H7 (cell line): ENCODE results near the gene ALG1L2. TPM values are rescaled to one million over a fixed set of nuclear protein-coding genes. Genes with fewer than 3 reads are reported as not detected.
"Not testable (repeated sequence)": the region's sequence is repeated elsewhere in the genome, so short reads cannot be mapped to it uniquely, and the experiment has no call there.

Source experiments
- DNase-seq: peaks from one replicate; pipeline ENCODE4 v3.0.0; 2012
- H3K27me3 ChIP-seq: 2 replicates; pipeline ENCODE4 v1.6.0; 2011; ENCODE audit warnings: mild to moderate bottlenecking, low read length; ENCODE audit not compliant: control insufficient read depth, insufficient read depth
- H3K36me3 ChIP-seq: replicated peaks from 2 replicates; pipeline ENCODE4 v1.5.1; 2011; ENCODE audit warnings: low read length; ENCODE audit not compliant: control insufficient read depth, insufficient read depth
- H3K4me3 ChIP-seq: 2 replicates; pipeline ENCODE4 v1.5.1; 2011; ENCODE audit warnings: low read depth, mild to moderate bottlenecking, control low read depth, low read length, moderate library complexity; ENCODE audit not compliant: insufficient read depth
- total RNA-seq: library from RNA; depleted of rRNA; stranded (reverse); fragments of >200 nt; shearing (Covaris generic); gene quantifications from 2 replicates; pipeline ENCODE4 v1.2.3, GENCODE V29; 2014

Gene ALG1L2
- total RNA-seq, 1 experiment from 2014 or later: 1.7 TPM

DNA sequence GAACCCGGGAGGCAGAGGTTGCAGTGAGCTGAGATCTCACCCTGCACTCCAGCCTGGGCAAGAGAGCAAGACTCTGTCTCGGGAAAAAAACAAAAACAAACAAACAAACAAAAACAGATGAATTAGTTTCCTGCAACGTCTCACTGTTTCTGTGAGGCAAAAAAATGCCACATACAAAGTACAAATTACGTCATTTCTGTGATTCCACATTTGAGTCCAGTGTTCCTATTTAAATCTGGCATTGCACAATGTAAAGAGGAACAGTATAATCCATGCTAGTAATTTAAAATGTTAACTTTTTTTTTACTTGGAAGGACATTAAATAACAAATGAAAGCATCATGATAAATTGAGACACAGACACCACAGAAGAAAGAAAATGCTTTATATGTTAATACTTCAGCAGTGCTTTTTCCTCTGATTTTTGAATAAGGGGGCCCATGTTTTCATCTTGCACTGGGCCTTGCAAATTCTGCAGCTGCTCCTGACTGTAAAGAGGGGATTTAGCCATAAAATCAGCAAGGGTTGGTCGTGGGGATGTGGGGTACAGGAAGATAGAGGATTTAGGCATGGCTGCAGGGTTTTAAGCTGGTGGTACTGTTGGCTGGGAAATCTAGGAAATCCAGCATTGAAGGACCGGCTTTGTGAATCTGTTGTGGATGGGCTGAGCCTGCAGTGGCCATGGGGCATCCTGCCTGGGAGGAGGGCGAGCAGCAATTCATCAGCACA is 1.9 kb downstream of the ALG1L2 start:
- not testable (repeated sequence) for DNase-seq, H3K4me3 ChIP-seq, H3K36me3 ChIP-seq, H3K27me3 ChIP-seq

DNA sequence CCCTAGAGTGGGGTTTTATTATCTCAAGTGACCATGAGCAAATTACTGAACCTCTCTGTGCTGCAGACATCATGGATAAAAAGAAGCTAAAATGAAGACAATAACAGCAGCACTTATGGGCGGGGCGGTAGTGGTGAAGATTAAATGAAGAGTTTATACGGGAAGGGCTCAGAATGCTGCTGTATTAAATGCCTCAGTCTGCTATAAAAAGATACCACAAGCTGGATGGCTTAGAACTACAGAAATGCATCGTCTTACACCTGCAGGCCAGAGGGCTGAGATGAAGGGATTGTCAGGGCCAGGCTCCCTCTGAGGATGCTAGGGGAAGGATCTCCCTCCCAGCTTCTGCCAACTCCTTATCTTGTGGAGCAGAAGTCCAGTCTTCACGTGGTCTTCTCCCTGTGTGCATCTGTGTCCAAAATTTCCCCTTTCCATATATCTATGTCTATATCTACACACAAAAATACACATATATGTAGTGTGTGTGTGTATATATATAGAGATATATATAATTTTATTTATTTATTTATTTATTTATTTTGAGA is 2.9 kb downstream of the ALG1L2 start:
- no peaks in the 10 kb centered on the region for H3K36me3 ChIP-seq
- DNase-seq: no peak
- H3K4me3 ChIP-seq: no peak overlapping the region
- no peaks in the 10 kb centered on the region for H3K27me3 ChIP-seq

DNA sequence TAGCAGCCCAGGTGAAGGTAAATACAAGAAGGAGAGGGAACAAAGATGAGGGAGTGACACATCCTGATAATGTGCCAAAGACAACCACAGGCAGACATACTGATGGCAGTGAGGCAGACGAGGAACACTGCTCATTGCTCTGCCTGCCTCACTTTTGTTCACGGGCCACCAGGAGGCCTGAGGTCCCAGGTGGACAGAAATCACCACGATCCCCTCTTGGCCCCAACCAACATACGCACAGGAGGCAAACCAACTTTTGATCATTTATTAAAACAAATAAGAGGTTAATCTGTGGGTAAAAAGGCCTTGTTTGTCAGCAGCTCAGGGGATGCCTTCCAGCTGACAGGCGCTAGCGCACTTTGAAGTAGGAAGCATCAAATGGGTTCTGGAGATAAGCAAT is 4.2 kb downstream of the ALG1L2 start:
- Histone ChIP-seq H3K27me3 (no peaks in the 10 kb centered on the region), H3K36me3 (no peaks in the 10 kb centered on the region), H3K4me3 (no peak overlapping the region)
- no peak for DNase-seq

DNA sequence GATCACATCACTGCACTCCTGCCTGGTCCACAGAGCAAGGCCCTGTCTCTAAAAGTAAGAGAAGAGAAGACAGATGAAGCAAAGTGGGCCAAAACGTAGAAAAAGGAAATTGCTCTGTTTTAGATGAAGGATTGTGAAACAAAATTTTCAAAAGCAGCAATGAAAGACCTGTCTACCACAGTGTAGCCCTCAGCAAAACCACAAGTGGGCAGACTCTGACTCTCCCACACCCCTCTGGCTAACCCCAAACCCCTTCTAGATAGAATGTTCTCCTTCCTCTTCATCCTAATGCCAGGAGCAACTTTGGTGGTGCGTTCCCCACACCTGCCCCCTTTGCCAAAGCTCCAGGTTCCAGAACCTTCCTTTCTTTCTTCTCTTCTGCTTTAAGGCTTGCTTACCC is 5.0 kb downstream of the ALG1L2 start:
- H3K4me3 ChIP-seq, H3K36me3 ChIP-seq, DNase-seq, H3K27me3 ChIP-seq: not testable (repeated sequence)

DNA sequence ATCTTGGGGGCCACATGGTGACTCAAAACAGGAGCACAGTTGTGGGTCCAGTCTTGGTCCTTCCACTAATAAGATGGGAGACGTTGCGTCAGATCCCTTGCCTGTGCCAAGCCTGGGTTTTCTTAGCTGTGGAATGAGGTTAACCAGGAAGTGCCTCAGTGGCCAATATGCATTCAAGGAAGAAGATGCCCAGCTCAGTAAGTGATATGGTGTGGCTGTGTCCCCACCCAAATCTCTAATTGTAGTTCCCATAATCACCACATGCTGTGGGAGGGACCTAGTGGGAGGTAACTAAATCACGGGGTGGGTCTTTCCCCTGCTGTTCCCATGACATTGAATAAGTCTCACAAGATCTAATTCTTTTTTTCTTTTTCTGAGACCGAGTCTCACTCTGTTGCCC is 6.4 kb downstream of the ALG1L2 start:
- DNase-seq: no peak
- H3K4me3 ChIP-seq: no peak overlapping the region
- H3K27me3 ChIP-seq: no peaks in the 10 kb centered on the region
- H3K36me3 ChIP-seq: no peaks in the 10 kb centered on the region

DNA sequence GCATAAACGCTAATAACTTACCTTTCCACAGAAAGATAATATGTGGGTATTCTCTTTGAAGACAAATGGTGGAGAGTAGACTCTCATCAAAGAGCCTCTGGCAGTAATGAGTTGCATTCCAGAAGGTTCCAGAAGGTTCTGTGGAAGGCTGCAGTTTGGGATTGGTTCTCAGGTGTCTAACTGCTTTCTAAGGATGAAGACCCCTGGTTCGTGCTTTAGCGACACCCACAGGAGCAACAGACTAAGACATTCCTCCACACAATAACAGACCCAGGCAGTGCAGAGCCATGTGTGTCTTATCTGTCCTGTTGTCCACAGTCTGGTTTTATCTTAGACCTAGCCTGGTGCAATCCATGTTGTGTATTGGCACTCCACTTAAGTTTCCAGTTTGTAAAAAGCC is 9.1 kb downstream of the ALG1L2 start:
- DNase-seq, H3K27me3 ChIP-seq, H3K36me3 ChIP-seq, H3K4me3 ChIP-seq: not testable (repeated sequence)

DNA sequence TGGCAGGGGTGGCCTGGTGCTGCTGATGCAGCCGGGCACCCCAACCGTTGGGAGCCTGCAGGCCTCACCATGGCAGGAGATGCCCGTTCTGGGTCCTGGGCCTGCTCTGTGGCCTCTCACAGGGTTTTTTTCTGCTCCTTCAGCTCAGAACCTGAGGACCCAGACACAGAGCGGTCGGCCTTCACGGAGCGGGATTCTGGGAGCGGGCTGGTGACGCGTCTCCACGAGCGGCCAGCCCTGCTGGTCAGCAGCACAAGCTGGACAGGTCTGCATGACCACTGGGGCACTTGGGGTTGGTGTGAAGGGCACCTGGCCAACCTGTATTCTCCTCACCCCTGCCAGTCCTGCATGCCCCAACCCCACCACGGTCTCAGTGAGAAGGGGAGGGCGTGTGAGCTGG is 10.3 kb downstream of the ALG1L2 start:
- Histone ChIP-seq H3K4me3 (no peak overlapping the region), H3K36me3 (no peaks in the 10 kb centered on the region), H3K27me3 (no peaks in the 10 kb centered on the region)
- DNase-seq: no peak

DNA sequence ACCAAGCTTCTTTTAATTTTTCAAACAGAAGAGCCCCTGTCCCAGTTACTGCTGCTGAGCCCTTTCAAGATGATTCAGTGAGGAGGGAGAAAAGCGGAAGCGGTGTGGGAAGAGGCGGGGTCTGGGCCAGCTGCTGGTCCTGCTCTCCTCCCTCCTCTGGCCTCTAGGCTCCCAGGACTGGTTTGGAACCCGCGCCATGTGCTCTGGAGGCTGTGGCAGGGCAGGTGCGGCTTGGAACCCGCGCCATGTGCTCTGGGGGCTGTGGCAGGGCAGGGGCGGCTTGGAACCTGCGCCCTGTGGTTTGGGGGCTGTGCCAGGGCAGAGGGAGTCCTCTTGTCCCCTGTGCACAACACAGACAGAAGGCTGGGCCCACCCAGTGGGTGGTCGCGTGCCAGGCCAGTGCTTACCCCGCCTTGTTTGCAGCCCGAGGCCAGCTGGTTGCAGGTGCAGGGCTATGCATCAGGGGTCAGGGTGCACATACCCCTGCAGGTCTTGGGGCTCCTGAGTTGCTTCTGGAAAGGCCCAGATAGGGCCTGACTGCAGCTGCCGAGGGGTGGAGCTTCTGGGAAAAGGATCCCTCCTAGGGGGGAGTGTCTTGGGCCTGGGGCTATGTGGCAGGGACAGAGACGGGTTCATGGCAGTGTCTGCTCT is 12.2 kb downstream of the ALG1L2 start:
- no peak overlapping the region for H3K4me3 ChIP-seq
- H3K36me3 ChIP-seq: no peaks in the 10 kb centered on the region
- peak; percentile 57 for DNase-seq
- H3K27me3 ChIP-seq: no peaks in the 10 kb centered on the region

DNA sequence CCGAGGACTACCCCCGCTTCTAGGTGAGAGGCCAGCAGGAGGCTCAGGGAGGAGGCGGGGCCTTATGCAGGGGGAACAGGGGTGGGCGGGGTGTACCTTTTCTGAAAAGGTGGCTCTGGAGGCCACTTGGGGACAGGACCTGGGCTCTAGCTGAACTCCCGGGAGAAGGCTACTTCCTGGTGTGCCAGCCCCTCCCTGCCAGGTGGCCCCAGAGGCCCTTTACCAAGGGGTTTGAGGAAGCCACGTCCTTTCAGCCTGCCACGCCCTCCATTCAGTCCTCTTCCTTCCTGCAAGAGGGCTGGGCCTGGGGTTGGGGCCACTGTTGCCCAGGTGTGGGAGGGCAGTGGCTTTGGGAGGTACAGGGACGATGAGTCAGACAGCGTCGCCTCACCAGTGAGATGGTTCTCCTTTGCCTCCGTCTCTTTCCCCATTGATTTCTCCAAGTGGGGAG is 12.9 kb downstream of the ALG1L2 start:
- H3K27me3 ChIP-seq, H3K36me3 ChIP-seq, H3K4me3 ChIP-seq: not testable (repeated sequence)
- peak; percentile 63 for DNase-seq

DNA sequence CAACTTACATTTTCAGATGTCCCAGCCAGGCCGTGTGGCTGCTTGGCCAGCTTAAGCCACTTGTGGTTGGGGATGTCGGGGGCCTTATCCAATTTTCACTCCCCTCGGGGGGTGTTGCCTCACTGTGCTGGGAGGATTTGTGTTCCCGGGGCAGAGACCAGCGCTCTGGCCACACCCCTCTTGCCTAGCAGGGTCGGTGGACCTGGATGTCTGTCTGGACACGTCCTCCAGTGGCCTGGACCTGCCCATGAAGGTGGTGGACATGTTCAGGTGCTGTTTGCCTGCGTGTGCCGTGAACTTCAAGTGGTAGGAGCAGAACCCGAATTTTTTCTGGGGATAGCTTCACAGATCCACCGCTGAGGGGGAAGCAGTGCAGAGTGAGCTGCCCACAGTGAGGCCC is 14.2 kb downstream of the ALG1L2 start:
- H3K4me3 ChIP-seq, DNase-seq, H3K27me3 ChIP-seq, H3K36me3 ChIP-seq: not testable (repeated sequence)

DNA sequence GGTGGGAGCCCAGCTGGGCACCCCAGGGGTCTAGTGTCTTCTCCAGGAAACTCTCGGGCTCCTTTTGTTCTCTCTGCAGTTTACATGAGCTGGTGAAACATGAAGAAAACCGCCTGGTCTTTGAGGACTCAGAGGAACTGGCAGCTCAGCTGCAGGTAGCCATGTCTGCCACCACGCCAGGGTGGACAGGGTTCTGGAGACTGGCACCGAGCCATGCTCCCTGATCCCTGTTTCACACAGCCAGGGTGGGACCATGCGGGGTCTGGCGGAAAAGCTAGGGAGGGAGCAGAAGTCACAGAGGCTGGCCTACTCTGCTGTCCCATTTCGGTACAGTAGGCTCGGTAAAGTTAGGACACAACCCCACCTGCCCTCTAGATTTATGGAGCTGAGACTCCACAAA is 15.5 kb downstream of the ALG1L2 start:
- not testable (repeated sequence) for DNase-seq, H3K36me3 ChIP-seq, H3K27me3 ChIP-seq, H3K4me3 ChIP-seq

DNA sequence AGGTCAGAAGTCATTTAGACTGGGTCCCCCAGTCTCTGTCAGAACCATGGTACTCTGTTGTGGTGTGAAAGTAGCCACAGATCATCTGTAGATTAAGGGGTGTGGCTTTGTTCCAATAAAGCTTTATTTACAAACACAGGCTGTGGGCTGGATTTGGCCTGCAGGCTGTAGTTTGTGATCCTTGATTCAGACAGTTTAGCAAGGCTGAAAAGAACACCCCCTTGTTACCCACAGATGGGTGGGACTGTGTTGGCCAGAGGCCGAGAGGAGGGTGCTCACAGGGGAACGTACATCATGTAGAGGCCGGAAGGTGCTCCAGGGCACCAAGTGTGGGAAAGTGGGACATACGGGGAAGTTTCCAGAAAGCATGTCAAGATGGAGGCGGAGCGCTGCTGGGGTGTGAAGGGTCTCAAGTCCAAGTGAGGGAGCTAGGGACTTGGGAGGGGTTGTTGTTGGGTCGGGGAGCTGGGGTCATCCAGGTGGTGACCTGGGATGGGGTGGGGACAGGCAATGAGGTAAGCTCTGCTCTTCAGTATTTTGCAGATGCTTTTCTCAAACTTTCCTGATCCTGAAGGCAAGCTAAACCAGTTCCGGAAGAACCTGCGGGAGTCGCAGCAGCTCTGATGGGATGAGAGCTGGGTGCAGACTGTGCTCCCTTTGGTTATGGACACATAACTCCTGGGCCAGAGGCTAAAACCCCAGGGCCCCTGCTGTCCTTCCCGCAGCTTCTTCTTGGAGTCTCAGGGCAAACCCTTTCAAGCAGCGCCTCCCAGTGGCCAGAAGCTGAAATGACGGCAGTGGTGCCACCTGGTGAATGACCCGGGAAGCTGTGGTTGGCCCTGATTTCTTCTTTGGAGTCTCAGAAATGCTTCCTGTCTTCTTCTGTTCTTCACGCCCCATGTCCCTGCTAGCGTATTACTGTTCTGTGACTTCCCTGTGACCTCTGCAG is 16.3 kb downstream of the ALG1L2 start:
- H3K4me3 ChIP-seq, H3K27me3 ChIP-seq, DNase-seq, H3K36me3 ChIP-seq: not testable (repeated sequence)

DNA sequence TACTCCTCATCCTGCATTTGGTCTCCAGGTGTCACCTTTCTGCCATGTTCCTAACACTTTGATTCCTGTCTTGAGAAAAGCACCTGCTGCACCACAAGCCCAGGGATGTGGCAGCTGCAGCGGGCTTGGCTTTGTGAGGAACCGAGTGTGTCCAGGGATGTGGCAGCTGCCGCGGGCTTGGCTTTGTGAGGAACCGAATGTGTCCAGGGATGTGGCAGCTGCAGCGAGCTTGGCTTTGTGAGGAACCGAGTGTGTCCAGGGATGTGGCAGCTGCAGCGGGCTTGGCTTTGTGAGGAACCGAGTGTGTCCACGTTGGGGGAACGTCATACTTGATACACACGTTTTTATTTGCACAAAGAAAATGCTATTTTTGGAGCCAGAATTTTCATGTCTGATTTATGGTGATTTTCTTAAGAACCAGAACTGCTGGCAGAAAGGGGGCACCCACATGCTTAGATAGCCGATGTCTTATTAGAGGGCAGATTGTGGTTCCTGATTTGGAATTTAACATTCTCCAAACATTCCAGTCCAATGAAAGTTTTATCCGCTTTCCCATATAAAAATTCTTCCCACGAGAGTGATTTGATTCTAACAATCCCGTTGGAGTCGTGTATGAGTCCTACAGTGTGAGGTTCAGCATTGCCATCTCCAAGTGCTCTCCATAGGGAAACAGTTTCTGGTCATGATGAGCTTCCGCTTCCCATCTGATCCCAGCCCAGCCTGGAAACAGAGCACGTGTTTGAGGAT is 17.2 kb downstream of the ALG1L2 start:
- not testable (repeated sequence) for H3K4me3 ChIP-seq, DNase-seq, H3K36me3 ChIP-seq, H3K27me3 ChIP-seq

DNA sequence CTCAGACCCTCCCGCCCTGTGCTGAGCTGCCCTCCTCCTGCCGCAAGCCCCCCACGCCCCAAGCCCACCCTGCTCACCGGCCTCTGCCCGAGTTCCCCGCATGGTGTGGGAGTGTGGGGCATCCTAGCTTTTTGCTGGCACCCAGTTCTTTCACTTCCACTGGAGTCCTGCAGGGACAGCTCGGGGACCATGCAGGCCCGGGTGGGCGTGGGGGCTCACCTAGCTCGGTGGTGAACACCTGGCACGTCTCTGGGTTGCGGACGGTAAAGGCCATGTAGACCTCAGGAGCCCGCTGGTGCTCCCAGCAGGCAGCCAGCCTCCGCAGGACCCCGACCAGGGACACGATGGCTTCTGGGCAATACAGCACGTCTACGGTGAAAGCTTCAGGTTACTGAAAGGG is 20.9 kb downstream of the ALG1L2 start:
- not testable (repeated sequence) for H3K36me3 ChIP-seq, DNase-seq, H3K4me3 ChIP-seq, H3K27me3 ChIP-seq
